ENCODE measurements around the gene CDK18.

DNA sequence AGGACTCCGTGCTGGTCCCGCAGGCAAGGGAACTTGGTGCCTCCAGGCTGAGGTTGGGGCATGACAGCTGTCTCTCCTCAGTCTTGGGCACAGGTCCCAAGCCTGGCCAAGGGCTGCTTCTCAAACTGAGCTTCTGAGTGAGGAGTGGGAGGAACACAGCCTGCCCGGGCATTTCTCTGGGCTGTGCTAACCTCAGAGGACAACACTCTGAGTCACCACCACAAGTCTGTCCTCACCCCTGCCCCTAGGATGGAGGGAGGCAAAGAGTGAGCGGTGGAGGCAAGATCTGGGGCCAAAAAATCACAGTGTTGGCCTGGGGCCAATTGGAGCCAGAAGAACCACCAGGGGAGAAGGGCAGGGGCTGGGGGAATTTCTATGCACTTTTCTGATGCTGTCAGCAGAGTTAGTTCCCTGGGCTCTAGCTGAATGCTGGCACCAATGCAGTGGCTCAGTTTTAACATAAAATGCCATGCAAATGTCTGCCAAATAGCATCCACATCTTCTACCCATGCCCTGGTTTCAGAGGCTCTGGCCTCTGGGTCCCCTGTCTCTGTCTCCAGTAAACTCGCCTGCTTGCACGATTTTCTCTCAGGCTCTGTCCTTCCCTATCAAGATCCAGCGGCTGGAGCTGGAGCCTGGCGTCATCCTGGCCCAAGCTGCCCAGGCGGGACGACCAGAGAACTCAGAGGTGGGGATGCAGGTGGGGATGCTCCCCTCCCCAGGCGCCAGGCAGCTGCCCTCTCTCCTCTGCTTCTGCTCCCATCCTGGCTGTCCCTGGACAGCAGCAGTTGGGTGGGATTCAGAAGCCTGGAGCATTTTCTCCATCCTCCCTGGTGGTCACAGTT, 11.0 kb upstream of the CDK18 start:
- TF ChIP-seq EZH2phosphoT487 (IDR thresholded peaks at IDR 0.05; ENCODE audit: insufficient read depth, low read depth) = no peak
- TF ChIP-seq EZH2 (IDR thresholded peaks at IDR 0.05; ENCODE audit: insufficient read depth, poor library complexity, severe bottlenecking) = no peak

Data from GM23248 (cell line).